GM21786 (cell line): ENCODE measurements around the gene P2RY8.
"Not testable (repeated sequence)": the region's sequence is repeated elsewhere in the genome, so short reads cannot be mapped to it uniquely, and the experiment has no call there.

Experiments used
- ATAC-seq: cut with Tn5 transposase; IDR thresholded peaks from one replicate; pipeline ENCODE4 v1.9.1; 2021; ENCODE audit not compliant: unreplicated experiment

The P2RY8 gene

GRCh38 chrX:1537031-1537715 is at the start of gene P2RY8:
Gene P2RY8 (minus strand): TSS chrX:1537185. CDS start chrX:1466558, 70,627 bp downstream.
- ATAC-seq = peak; percentile 55

- ATAC-seq = no peak
Measured at GRCh38 chrX:1584237-1585011, 47.4 kb upstream of the P2RY8 start.

GRCh38 chrX:1582686-1583437 is 45.9 kb upstream of the P2RY8 start:
- ATAC-seq = peak; percentile 74

GRCh38 chrX:1581132-1581531 is 44.1 kb upstream of the P2RY8 start:
- ATAC-seq = peak; percentile 40

GRCh38 chrX:1578511-1579173 is 41.7 kb upstream of the P2RY8 start:
- ATAC-seq = no peak

- no peak for ATAC-seq
Measured at GRCh38 chrX:1577845-1578244, 40.9 kb upstream of the P2RY8 start.

GRCh38 chrX:1576201-1576992 is 39.4 kb upstream of the P2RY8 start:
- no peak for ATAC-seq

GRCh38 chrX:1574181-1574580 is 37.2 kb upstream of the P2RY8 start:
- ATAC-seq = not testable (repeated sequence)

GRCh38 chrX:1564750-1565683 is 28.0 kb upstream of the P2RY8 start:
- ATAC-seq = no peak

- not testable (repeated sequence) for ATAC-seq
Measured at GRCh38 chrX:1564077-1564476, 27.1 kb upstream of the P2RY8 start.

- ATAC-seq = no peak
Measured at GRCh38 chrX:1561164-1561563, 24.2 kb upstream of the P2RY8 start.

GRCh38 chrX:1558761-1559468 is 21.9 kb upstream of the P2RY8 start:
- no peak for ATAC-seq

GRCh38 chrX:1557442-1557841 is 20.5 kb upstream of the P2RY8 start:
- not testable (repeated sequence) for ATAC-seq

GRCh38 chrX:1555370-1555769 is 18.4 kb upstream of the P2RY8 start:
- ATAC-seq = no peak

GRCh38 chrX:1554469-1555210 is 17.7 kb upstream of the P2RY8 start:
- no peak for ATAC-seq

GRCh38 chrX:1551959-1552546 is 15.1 kb upstream of the P2RY8 start:
- no peak for ATAC-seq

- no peak for ATAC-seq
Measured at GRCh38 chrX:1546691-1547251, 9.8 kb upstream of the P2RY8 start.
